ENCODE measurements around the gene NDST1.

DNA sequence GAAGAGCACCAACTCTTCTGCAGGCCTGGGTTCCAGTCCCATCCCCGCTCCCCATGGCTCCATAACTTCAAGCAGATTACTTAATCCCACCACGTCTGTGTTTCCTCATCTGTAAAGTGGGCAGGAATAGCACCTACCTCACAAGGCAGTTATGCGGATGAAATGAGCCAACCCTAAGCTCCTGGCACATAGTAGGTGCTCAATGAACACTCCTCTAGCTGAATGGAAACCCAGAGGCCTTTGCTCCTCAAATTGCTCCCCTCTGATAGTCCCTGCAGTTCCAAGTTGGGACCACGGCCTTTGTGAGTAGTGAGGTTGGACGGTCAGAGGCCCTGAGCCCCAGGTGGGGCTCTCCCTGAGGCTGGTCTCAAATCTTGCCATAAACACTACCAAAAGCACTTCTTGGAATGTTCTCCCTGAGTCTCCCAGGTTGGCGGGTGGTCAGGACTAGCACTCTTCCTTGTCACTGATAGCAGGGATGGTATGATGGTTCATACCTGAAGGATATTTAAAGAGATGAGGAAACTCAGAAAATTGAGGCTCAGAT lies 97.0 kb downstream of the NDST1 start:
- TF ChIP-seq, protein P1, sequence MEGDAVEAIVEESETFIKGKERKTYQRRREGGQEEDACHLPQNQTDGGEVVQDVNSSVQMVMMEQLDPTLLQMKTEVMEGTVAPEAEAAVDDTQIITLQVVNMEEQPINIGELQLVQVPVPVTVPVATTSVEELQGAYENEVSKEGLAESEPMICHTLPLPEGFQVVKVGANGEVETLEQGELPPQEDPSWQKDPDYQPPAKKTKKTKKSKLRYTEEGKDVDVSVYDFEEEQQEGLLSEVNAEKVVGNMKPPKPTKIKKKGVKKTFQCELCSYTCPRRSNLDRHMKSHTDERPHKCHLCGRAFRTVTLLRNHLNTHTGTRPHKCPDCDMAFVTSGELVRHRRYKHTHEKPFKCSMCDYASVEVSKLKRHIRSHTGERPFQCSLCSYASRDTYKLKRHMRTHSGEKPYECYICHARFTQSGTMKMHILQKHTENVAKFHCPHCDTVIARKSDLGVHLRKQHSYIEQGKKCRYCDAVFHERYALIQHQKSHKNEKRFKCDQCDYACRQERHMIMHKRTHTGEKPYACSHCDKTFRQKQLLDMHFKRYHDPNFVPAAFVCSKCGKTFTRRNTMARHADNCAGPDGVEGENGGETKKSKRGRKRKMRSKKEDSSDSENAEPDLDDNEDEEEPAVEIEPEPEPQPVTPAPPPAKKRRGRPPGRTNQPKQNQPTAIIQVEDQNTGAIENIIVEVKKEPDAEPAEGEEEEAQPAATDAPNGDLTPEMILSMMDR (IDR thresholded peaks at IDR 0.05; ENCODE audit: insufficient read depth, low read length) = no peak
- no peak for TF ChIP-seq POLR2AphosphoS5 (IDR thresholded peaks at IDR 0.05; ENCODE audit: low read depth)

Measured in HL-60 (cell line).